HUES64 (cell line): ENCODE results near the gene RCAN1.

Experiments used
- H3K27ac ChIP-seq: 2 replicates; pipeline ENCODE4 v1.7.0; 2013; ENCODE audit warnings: low read depth, low read length, inconsistent platforms
- H3K27me3 ChIP-seq: 2 replicates; pipeline ENCODE4 v1.6.1; 2013; ENCODE audit warnings: mild to moderate bottlenecking, low read length; ENCODE audit not compliant: insufficient read depth
- H3K36me3 ChIP-seq: 2 replicates; pipeline ENCODE4 v1.6.1; 2013; ENCODE audit warnings: mild to moderate bottlenecking, low read length; ENCODE audit not compliant: insufficient read depth
- H3K4me1 ChIP-seq: 2 replicates; pipeline ENCODE4 v1.6.1; 2013; ENCODE audit warnings: mild to moderate bottlenecking, low read length, moderate library complexity; ENCODE audit not compliant: insufficient read depth
- H3K4me3 ChIP-seq: 2 replicates; pipeline ENCODE4 v1.5.1; 2013; ENCODE audit warnings: mild to moderate bottlenecking, low read length, moderate library complexity
- H3K9ac ChIP-seq: 2 replicates; pipeline ENCODE4 v1.6.1; 2013; ENCODE audit warnings: mild to moderate bottlenecking, low read depth, low read length
- H3K9me3 ChIP-seq: 2 replicates; pipeline ENCODE4 v1.6.1; 2013; ENCODE audit warnings: low read depth, low read length; ENCODE audit not compliant: insufficient read depth
- WGBS: fragments of 150-250, 120-280 bp; methylation state at CpG from one replicate; pipeline ENCODE4 v1.1.7; 2013; ENCODE audit warnings: missing lambda C conversion rate; 5-methylcytosine and 5-hydroxymethylcytosine counted together

Gene RCAN1

DNA sequence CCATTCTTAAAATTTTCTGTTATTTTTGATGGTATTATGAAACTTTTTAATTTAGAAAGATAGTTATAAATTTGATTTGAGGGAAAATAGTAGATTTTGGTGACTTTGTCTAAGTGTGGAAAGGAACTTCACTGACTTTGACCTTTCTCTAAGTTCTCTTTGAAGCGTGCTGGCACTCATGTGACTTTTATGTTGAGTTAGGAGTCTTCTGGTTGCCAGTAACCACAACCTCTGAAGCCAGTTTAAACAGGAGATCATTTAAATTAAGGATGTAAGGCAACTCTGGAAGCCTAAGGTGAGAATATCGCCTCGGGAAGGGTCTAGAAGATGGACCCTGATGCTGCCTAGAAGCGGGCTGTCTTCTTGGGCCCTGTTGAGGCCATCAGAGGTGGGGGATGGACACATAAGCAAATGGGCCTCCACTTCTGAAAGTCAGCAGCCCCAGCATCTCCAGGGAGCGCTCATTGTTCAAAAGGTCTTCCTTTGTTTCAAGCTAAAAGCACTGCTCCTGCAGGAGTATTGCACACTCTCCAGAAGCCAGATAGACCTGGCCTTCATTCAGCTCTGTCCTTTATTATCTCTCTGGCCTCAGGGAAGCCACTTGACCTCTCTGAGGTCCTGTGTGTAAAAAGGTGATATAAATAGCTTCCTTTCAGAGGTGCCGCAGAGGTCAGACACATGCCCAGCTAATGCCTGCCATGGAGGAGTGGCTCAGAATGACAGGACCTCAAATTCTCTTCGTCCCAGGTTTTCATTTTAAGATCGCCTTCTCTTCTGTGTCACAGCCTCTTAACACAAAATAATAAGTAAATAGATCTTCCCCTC lies 5.1 kb upstream of the RCAN1 start:
- Histone ChIP-seq H3K9ac (no peak overlapping the region), H3K9me3 (no peaks in the 10 kb centered on the region), H3K27ac (no peak overlapping the region), H3K4me3 (no peak overlapping the region), H3K27me3 (peaks cover 18% of the 10 kb centered on the region; the same call in 1 of the 2 replicates), H3K4me1 (no peaks in the 10 kb centered on the region), H3K36me3 (no peaks in the 10 kb centered on the region)
- WGBS, result 91% methylated on average over 8 of the region's 8 CpGs

DNA sequence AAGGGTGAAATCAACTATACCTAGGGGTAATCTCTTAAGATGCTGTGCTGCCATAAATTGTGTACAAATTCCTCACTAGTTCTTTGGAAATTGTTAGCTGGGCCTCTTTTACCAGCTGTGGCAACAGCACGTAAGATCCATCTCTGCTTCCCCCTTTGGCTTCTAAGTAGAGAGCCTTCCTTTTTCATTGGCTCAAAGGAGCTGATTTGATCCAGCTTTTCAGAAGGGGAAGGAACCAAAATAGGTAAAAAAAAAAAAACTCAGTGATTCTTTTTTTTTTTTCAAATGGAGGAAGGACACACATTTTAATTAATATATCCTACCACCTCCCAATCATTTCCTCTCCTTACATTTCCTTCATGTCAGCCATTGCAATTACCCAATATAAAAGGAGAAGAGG lies 4.0 kb upstream of the RCAN1 start:
- Histone ChIP-seq H3K27me3 (peaks cover 25% of the 10 kb centered on the region), H3K9ac (no peak overlapping the region), H3K36me3 (no peaks in the 10 kb centered on the region), H3K27ac (no peak overlapping the region), H3K4me1 (no peaks in the 10 kb centered on the region), H3K9me3 (no peaks in the 10 kb centered on the region), H3K4me3 (no peak overlapping the region)
- WGBS, result 91% methylated on average over 1 of the region's 1 CpG

DNA sequence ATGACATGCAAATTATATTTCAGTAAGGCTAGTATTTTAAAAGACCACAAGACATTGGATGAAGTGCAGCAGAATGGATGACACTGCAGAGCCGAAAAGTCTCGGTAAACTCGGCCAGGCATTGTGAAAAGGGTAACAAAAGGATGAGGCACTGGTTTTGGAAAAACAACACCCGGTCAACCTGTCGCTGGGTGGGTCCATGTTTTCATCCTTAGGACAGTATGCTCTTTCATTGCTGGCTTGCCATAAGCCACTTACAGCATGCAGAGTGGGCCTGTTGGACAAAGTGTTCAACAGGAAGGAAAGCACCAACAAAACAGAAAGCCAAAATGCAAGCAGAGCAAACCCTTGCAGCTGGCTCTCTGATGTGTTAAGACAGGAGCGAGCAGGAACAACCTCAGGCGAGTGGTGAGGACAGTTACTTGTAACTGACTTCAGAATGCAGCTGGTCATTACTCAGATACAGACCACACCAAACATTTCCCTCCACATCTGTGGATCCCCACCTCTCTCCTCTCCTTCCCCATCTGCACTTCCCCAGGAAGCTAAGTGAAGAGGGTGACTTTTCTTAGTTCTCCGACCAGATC lies 2.9 kb upstream of the RCAN1 start:
- peaks cover 36% of the 10 kb centered on the region for H3K27me3 ChIP-seq
- 85% methylated on average over 8 of the region's 8 CpGs for WGBS

DNA sequence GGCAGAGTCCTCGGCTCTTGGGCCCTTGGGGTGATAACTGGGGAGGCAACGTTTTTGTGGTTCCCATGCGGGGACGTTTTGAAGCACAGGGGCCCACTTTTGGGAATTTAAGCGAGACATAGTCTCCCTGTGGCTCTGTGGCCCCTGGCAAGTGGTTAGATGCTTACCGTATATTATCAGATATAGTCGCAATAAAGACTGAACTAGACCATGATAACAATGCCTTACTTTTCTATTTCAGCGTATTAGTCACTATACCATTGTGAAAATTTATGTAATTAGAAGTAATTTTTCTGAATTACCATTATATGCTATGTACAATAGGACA lies 538 bp upstream of the RCAN1 start:
- WGBS, result 22% methylated on average over 7 of the region's 8 CpGs
- Histone ChIP-seq H3K36me3 (no peaks in the 10 kb centered on the region), H3K27ac (no peak overlapping the region), H3K27me3 (peaks cover 51% of the 10 kb centered on the region), H3K4me3 (peak overlapping the region; percentile 66), H3K9me3 (no peaks in the 10 kb centered on the region), H3K4me1 (no peaks in the 10 kb centered on the region), H3K9ac (no peak overlapping the region)

More for the DNA sequence above, 2.9 kb upstream of the RCAN1 start:
- H3K27ac ChIP-seq, result no peak overlapping the region
- H3K9me3 ChIP-seq, result no peaks in the 10 kb centered on the region
- no peak overlapping the region for H3K4me3 ChIP-seq
- no peaks in the 10 kb centered on the region for H3K4me1 ChIP-seq
- H3K9ac ChIP-seq, result no peak overlapping the region
- H3K36me3 ChIP-seq, result no peaks in the 10 kb centered on the region

DNA sequence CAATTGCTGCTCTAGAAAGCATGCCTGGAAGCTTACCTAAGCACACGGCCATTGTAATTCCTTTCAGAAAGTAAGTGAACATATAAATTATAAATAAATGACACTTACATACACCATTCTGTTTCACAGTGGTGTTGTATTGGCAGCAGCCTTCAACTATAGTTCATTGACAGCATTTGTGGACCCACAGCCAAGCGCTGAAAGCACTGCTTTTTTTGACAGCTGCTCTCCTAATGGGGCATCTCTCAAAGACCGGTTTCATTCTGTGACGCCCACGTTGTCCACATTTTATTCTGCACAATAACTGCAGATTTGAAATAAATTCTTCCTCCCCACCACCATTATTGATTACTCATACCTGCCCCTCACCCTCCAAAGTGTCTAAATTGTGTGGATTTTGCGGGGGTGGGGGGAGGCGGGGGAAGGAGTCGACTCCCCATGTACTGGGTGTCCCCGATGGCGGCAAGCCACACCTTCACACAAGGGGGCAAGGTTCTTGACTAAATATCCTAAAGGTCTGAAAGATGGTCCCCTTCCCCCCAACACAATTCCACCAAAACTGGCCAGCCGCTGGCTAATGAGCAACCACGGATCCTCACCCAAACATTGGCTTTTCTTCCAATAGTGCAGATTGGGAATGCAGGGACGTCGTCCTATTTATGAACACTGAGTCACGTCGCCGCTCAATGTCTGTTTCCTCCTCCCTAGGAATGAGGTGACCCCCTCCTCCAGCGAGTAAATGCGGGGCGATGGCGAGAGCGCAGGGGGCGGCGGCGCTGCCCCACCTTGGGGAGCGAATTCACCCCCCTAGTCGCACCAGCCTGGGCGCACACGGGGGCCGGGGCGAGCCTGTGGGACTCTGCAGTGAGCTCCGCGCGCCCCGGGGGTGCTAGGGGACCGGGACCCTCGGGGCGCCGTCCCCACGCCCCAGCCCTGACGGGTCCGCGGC lies 960 bp downstream of the RCAN1 start:
- no peaks in the 10 kb centered on the region for H3K36me3 ChIP-seq
- WGBS, result 10% methylated on average over 40 of the region's 43 CpGs
- H3K9me3 ChIP-seq, result no peaks in the 10 kb centered on the region
- H3K27me3 ChIP-seq, result peaks cover 51% of the 10 kb centered on the region
- peak overlapping the region; percentile 66 for H3K4me3 ChIP-seq
- no peak overlapping the region for H3K27ac ChIP-seq
- H3K4me1 ChIP-seq, result no peaks in the 10 kb centered on the region
- H3K9ac ChIP-seq, result no peak overlapping the region

GRCh38 chr21:34612557-34612956 lies 2.4 kb downstream of the RCAN1 start:
- Histone ChIP-seq H3K27ac (no peak overlapping the region), H3K4me1 (no peaks in the 10 kb centered on the region), H3K27me3 (peaks cover 47% of the 10 kb centered on the region), H3K9me3 (no peaks in the 10 kb centered on the region; the same call in 1 of the 2 replicates), H3K4me3 (no peak overlapping the region), H3K36me3 (no peaks in the 10 kb centered on the region), H3K9ac (no peak overlapping the region)
- 70% methylated on average over 2 of the region's 2 CpGs for WGBS

GRCh38 chr21:34612056-34612455 lies 2.9 kb downstream of the RCAN1 start:
- Histone ChIP-seq H3K27me3 (peaks cover 46% of the 10 kb centered on the region), H3K9ac (no peak overlapping the region), H3K36me3 (no peaks in the 10 kb centered on the region), H3K4me3 (no peak overlapping the region), H3K4me1 (no peaks in the 10 kb centered on the region), H3K9me3 (no peaks in the 10 kb centered on the region; the same call in 1 of the 2 replicates), H3K27ac (no peak overlapping the region)
- 87% methylated on average over 3 of the region's 3 CpGs for WGBS

DNA sequence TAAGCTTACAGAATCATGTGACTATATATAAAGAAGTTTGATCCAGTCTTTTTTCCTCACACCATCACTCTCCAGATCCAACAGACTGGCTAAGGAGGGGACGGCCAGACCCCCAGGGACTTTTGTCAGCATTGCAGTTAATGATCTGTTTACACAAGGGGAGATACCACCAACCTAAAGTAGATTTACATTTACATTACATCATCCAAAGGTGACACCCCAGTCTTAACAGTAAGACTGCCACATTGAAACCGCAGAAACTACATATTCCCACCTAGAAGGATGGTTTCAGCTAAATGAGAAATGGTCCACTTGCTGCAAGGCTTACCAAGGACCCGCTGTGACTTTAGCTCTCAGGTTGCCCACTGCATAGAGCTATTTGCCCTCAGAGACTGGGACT lies 3.4 kb downstream of the RCAN1 start:
- Histone ChIP-seq H3K4me3 (no peak overlapping the region), H3K27me3 (peaks cover 44% of the 10 kb centered on the region), H3K9ac (no peak overlapping the region), H3K9me3 (no peaks in the 10 kb centered on the region; the same call in 1 of the 2 replicates), H3K36me3 (no peaks in the 10 kb centered on the region), H3K4me1 (no peaks in the 10 kb centered on the region), H3K27ac (no peak overlapping the region)
- 83% methylated on average over 3 of the region's 3 CpGs for WGBS

- H3K4me3 ChIP-seq, result no peak overlapping the region
- no peaks in the 10 kb centered on the region; the same call in 1 of the 2 replicates for H3K9me3 ChIP-seq
- no peaks in the 10 kb centered on the region for H3K4me1 ChIP-seq
- H3K9ac ChIP-seq, result no peak overlapping the region
- no peak overlapping the region for H3K27ac ChIP-seq
- H3K27me3 ChIP-seq, result peaks cover 33% of the 10 kb centered on the region
- H3K36me3 ChIP-seq, result no peaks in the 10 kb centered on the region
- WGBS, result 79% methylated on average over 9 of the region's 9 CpGs
These were observed 4.9 kb downstream of the RCAN1 start for GRCh38 chr21:34609933-34610549.

- 100% methylated on average over 3 of the region's 4 CpGs for WGBS
- Histone ChIP-seq H3K4me1 (no peaks in the 10 kb centered on the region), H3K27me3 (peaks cover 30% of the 10 kb centered on the region), H3K9me3 (no peaks in the 10 kb centered on the region; the same call in 1 of the 2 replicates), H3K4me3 (no peak overlapping the region), H3K9ac (no peak overlapping the region), H3K36me3 (no peaks in the 10 kb centered on the region), H3K27ac (no peak overlapping the region)
These were observed 5.5 kb downstream of the RCAN1 start for GRCh38 chr21:34609244-34609932.
